Urothelium cell line (cell line): ENCODE data around the gene EIF5.

Source experiments
- DNase-seq: peaks from one replicate; pipeline ENCODE4 v3.0.0; 2011; ENCODE audit warnings: low spot score, mixed read lengths
- FAIRE-seq: peaks from 2 replicates; lab custom pipeline; 2011; peaks lifted over from hg19 to GRCh38; lab: Jason Lieb, UNC

The EIF5 gene

GRCh38 chr14:103308717-103309616 lies 25.1 kb upstream of the EIF5 start:
- no peak for FAIRE-seq
- no peak for DNase-seq

- DNase-seq (no peak), FAIRE-seq (no peak)
Observed at GRCh38 chr14:103310576-103311095, 23.4 kb upstream of the EIF5 start.

- no peak for FAIRE-seq
- no peak for DNase-seq
Observed at GRCh38 chr14:103311171-103311997, 22.7 kb upstream of the EIF5 start.

- FAIRE-seq = no peak
- DNase-seq = no peak
Observed at GRCh38 chr14:103312006-103312635, 21.9 kb upstream of the EIF5 start.

- no peak for FAIRE-seq
- DNase-seq = no peak
Observed at GRCh38 chr14:103313704-103314103, 20.3 kb upstream of the EIF5 start.

- FAIRE-seq = no peak
Observed at GRCh38 chr14:103314496-103315277, 19.4 kb upstream of the EIF5 start.

GRCh38 chr14:103315351-103315911 lies 18.6 kb upstream of the EIF5 start:
- DNase-seq (no peak), FAIRE-seq (no peak)

More at GRCh38 chr14:103314496-103315277, 19.4 kb upstream of the EIF5 start:
- no peak for DNase-seq

- no peak for DNase-seq
Observed at GRCh38 chr14:103315941-103316340, 18.1 kb upstream of the EIF5 start.

GRCh38 chr14:103316721-103317121 lies 17.3 kb upstream of the EIF5 start:
- FAIRE-seq (no peak), DNase-seq (no peak)

More at GRCh38 chr14:103315941-103316340, 18.1 kb upstream of the EIF5 start:
- no peak for FAIRE-seq

- no peak for FAIRE-seq
Observed at GRCh38 chr14:103317251-103317650, 16.8 kb upstream of the EIF5 start.

GRCh38 chr14:103317976-103318580 lies 16.0 kb upstream of the EIF5 start:
- FAIRE-seq (no peak), DNase-seq (no peak)

More at GRCh38 chr14:103317251-103317650, 16.8 kb upstream of the EIF5 start:
- DNase-seq = no peak

GRCh38 chr14:103318750-103319419 lies 15.2 kb upstream of the EIF5 start:
- no peak for FAIRE-seq

GRCh38 chr14:103319422-103319821 lies 14.6 kb upstream of the EIF5 start:
- FAIRE-seq (no peak), DNase-seq (no peak)

More at GRCh38 chr14:103318750-103319419, 15.2 kb upstream of the EIF5 start:
- DNase-seq = no peak

GRCh38 chr14:103326078-103326477 lies 8.0 kb upstream of the EIF5 start:
- DNase-seq = no peak
- no peak for FAIRE-seq

GRCh38 chr14:103328941-103329340 lies 5.1 kb upstream of the EIF5 start:
- FAIRE-seq (no peak), DNase-seq (no peak)

GRCh38 chr14:103329401-103330347 lies 4.4 kb upstream of the EIF5 start:
- DNase-seq (no peak), FAIRE-seq (no peak)

- DNase-seq (no peak), FAIRE-seq (no peak)
Observed at GRCh38 chr14:103330536-103330935, 3.5 kb upstream of the EIF5 start.
